ENCODE data around the gene THEM5.

GRCh38 chr1:151891512-151891911 is 38.0 kb upstream of the THEM5 start:
- TF ChIP-seq IRF4 (IDR thresholded peaks at IDR 0.05; ENCODE audit: low read depth, low read length): no peak
- TF ChIP-seq CEBPB (IDR thresholded peaks at IDR 0.05; ENCODE audit: borderline replicate concordance in 1 of 2, low read depth in 2 of 2, low read length in 2 of 2): no peak
- TF ChIP-seq SRF (IDR thresholded peaks at IDR 0.05; ENCODE audit: low read depth in 2 of 2, low read length in 2 of 2): no peak
- no peak for TF ChIP-seq MAX (IDR thresholded peaks at IDR 0.05; ENCODE audit: low read depth, low read length)
- no peak for TF ChIP-seq POLR2A (IDR thresholded peaks at IDR 0.05; ENCODE audit: low read depth, low read length)
- no peak for TF ChIP-seq CTCF (IDR thresholded peaks at IDR 0.05 in 2 of 3, conservative IDR thresholded peaks at IDR 0.05 in 1 of 3; ENCODE audit: control insufficient read depth in 2 of 3, extremely low read depth in 1 of 3, insufficient read depth in 1 of 3, low read depth in 3 of 3, low read length in 3 of 3)
- TF ChIP-seq KDM1A (IDR thresholded peaks at IDR 0.05; ENCODE audit: borderline replicate concordance): no peak

All from GM12878 (cell line).